H1 (cell line): Measurements from ENCODE around the gene SORBS1. TPM values are rescaled to one million over a fixed set of nuclear protein-coding genes. Genes with fewer than 3 reads are reported as not detected.
A peak's percentile ranks its signal among the peaks of the same experiment; 100 is the strongest.

Experiments
- CTCF ChIA-PET: fragments of 300-600 bp; sonication (Branson Sonifier 250); formaldehyde crosslinking; loops from one replicate; lab custom pipeline; 2021; ENCODE audit not compliant: partially characterized antibody; lab: Charles Lee
- POLR2A ChIA-PET: fragments of 300-600 bp; sonication (Branson Sonifier 250); formaldehyde crosslinking; loops from one replicate; lab custom pipeline; 2021; ENCODE audit warnings: inconsistent platforms; ENCODE audit not compliant: partially characterized antibody; lab: Charles Lee
- DNase-seq, 2 experiments: peaks; one replicate each; pipeline versions ENCODE4 v3.0.0 to v3.0.0-alpha.2; 2010 to 2022; ENCODE audit warnings: low spot score in 2 of 2, low read depth in 1 of 2, mixed read lengths in 1 of 2
- FAIRE-seq: peaks from 2 replicates; lab custom pipeline; 2011; peaks lifted over from hg19 to GRCh38; lab: Jason Lieb, UNC
- H2AFZ ChIP-seq: 2 replicates; pipeline ENCODE4 v1.8.1; 2012; ENCODE audit warnings: low read length, inconsistent platforms
- H2AK5ac ChIP-seq: 2 replicates; pipeline ENCODE4 v1.6.1; 2013; ENCODE audit warnings: low read depth, low read length
- H2BK120ac ChIP-seq: replicated peaks from 2 replicates; pipeline ENCODE3; 2013; ENCODE audit warnings: low read depth, low read length, inconsistent platforms
- H2BK12ac ChIP-seq: 2 replicates; pipeline ENCODE4 v1.6.1; 2013; ENCODE audit warnings: low read depth, low read length
- H2BK15ac ChIP-seq: 2 replicates; pipeline ENCODE4 v1.6.1; 2013; ENCODE audit warnings: low read length
- H2BK20ac ChIP-seq: 2 replicates; pipeline ENCODE4 v1.6.1; 2013; ENCODE audit warnings: low read length
- H2BK5ac ChIP-seq: 2 replicates; pipeline ENCODE4 v1.6.1; 2013; ENCODE audit warnings: low read depth, low read length
- H3K14ac ChIP-seq: 2 replicates; pipeline ENCODE4 v1.6.1; 2013; ENCODE audit warnings: inconsistent platforms; ENCODE audit not compliant: insufficient read length
- H3K18ac ChIP-seq: 2 replicates; pipeline ENCODE4 v1.6.1; 2013; ENCODE audit warnings: low read length; ENCODE audit errors: extremely low read depth
- H3K23ac ChIP-seq: 2 replicates; pipeline ENCODE4 v1.6.1; 2013; ENCODE audit warnings: inconsistent platforms; ENCODE audit not compliant: insufficient read length
- H3K23me2 ChIP-seq: 2 replicates; pipeline ENCODE4 v1.6.1; 2013; ENCODE audit warnings: low read depth, low read length
- H3K27ac ChIP-seq: 2 replicates; pipeline ENCODE4 v1.6.1; 2011; ENCODE audit warnings: low read depth, low read length, inconsistent platforms
- H3K27me3 ChIP-seq, 4 experiments: replicated peaks in 1 of 4; 1 replicate in 1 of 4; 2 replicates in 3 of 4; pipeline versions ENCODE4 v1.6.1 to v1.8.1; 2011 to 2013; ENCODE audit warnings: low read length in 3 of 4, mild to moderate bottlenecking in 3 of 4, inconsistent platforms in 2 of 4, mixed read lengths in 2 of 4, moderate library complexity in 1 of 4; ENCODE audit not compliant: control insufficient read depth in 3 of 4, insufficient read depth in 3 of 4; ENCODE audit errors: extremely low read depth in 1 of 4
- H3K36me3 ChIP-seq, 4 experiments: 2 replicates each; pipeline versions ENCODE4 v1.6.1 to v1.8.1; 2011 to 2013; ENCODE audit warnings: mild to moderate bottlenecking in 4 of 4, low read length in 3 of 4, moderate library complexity in 2 of 4, control low read depth in 1 of 4, inconsistent platforms in 1 of 4; ENCODE audit not compliant: insufficient read depth in 4 of 4, control insufficient read depth in 2 of 4
- H3K4ac ChIP-seq: replicated peaks from 2 replicates; pipeline ENCODE3; 2013; ENCODE audit warnings: low read length, low read depth, mixed read lengths, inconsistent platforms; ENCODE audit not compliant: insufficient read length
- H3K4me1 ChIP-seq, 4 experiments: replicated peaks in 1 of 4; 1 replicate in 1 of 4; 2 replicates in 3 of 4; pipeline versions ENCODE4 v1.6.1 to v1.8.1; 2011 to 2013; ENCODE audit warnings: low read length in 3 of 4, inconsistent platforms in 2 of 4, mixed read lengths in 1 of 4; ENCODE audit not compliant: insufficient read depth in 4 of 4, control insufficient read depth in 3 of 4
- H3K4me2 ChIP-seq, 2 experiments: 2 replicates each; pipeline versions ENCODE4 v1.6.1 to v1.8.1; 2011 to 2013; ENCODE audit warnings: low read depth in 2 of 2, low read length in 2 of 2, control low read depth in 1 of 2, inconsistent platforms in 1 of 2, mild to moderate bottlenecking in 1 of 2; ENCODE audit not compliant: insufficient read depth in 1 of 2
- H3K4me3 ChIP-seq, 4 experiments: fragments of 200-600, 300-600 bp in 1 of 4; sonication (generic), shearing (Covaris generic), sonication (Bioruptor Twin) in 1 of 4; 2 replicates each; pipeline versions ENCODE4 v1.5.1 to v1.8.1; 2011 to 2016; ENCODE audit warnings: low read length in 4 of 4, low read depth in 3 of 4, control low read depth in 2 of 4, inconsistent platforms in 2 of 4, mild to moderate bottlenecking in 2 of 4, mixed read lengths in 1 of 4, moderate library complexity in 1 of 4; ENCODE audit not compliant: insufficient read depth in 2 of 4; ENCODE audit errors: extremely low read depth in 1 of 4
- H3K56ac ChIP-seq: replicated peaks from 2 replicates; pipeline ENCODE3; 2013; ENCODE audit warnings: low read depth, mild to moderate bottlenecking, mixed read lengths, low read length, inconsistent platforms; ENCODE audit not compliant: insufficient read length
- H3K79me1 ChIP-seq: 2 replicates; pipeline ENCODE4 v1.6.1; 2013; ENCODE audit warnings: low read depth, low read length, control low read depth
- H3K79me2 ChIP-seq, 2 experiments: 2 replicates each; pipeline versions ENCODE4 v1.6.1 to v1.8.1; 2012 to 2013; ENCODE audit warnings: low read length in 2 of 2, mild to moderate bottlenecking in 2 of 2, inconsistent platforms in 1 of 2; ENCODE audit not compliant: insufficient read depth in 2 of 2, control insufficient read depth in 1 of 2
- H3K9ac ChIP-seq, 4 experiments: replicated peaks in 1 of 4; 1 replicate in 1 of 4; 2 replicates in 3 of 4; pipeline versions ENCODE4 v1.6.1 to v1.8.1; 2011 to 2013; ENCODE audit warnings: low read depth in 3 of 4, low read length in 3 of 4, control low read depth in 2 of 4, mild to moderate bottlenecking in 2 of 4, moderate library complexity in 2 of 4, inconsistent platforms in 1 of 4; ENCODE audit errors: extremely low read depth in 1 of 4
- H3K9me3 ChIP-seq, 2 experiments: 2 replicates each; pipeline versions ENCODE4 v1.6.1 to v1.8.1; 2012 to 2013; ENCODE audit warnings: mild to moderate bottlenecking in 2 of 2, moderate library complexity in 2 of 2, control low read depth in 1 of 2, inconsistent platforms in 1 of 2, low read depth in 1 of 2, low read length in 1 of 2, mixed read lengths in 1 of 2; ENCODE audit not compliant: insufficient read depth in 2 of 2
- H4K20me1 ChIP-seq, 2 experiments: replicated peaks in 1 of 2; 2 replicates each; pipeline versions ENCODE3 to v1.8.1; 2011 to 2013; ENCODE audit warnings: inconsistent platforms in 2 of 2, low read length in 2 of 2, mild to moderate bottlenecking in 1 of 2; ENCODE audit not compliant: insufficient read depth in 2 of 2, control insufficient read depth in 1 of 2
- H4K5ac ChIP-seq: 2 replicates; pipeline ENCODE4 v1.6.1; 2013; ENCODE audit warnings: low read length, low read depth, mixed read lengths, inconsistent platforms; ENCODE audit not compliant: insufficient read length
- H4K8ac ChIP-seq: 2 replicates; pipeline ENCODE4 v1.8.0; 2013; ENCODE audit warnings: mild to moderate bottlenecking, moderate library complexity, low read length, inconsistent platforms; ENCODE audit not compliant: insufficient read depth; ENCODE audit errors: extremely low read depth
- H4K91ac ChIP-seq: replicated peaks from 2 replicates; pipeline ENCODE3; 2013; ENCODE audit warnings: low read length, mixed read lengths, inconsistent platforms; ENCODE audit not compliant: insufficient read length
- ASH2L ChIP-seq: fragments of 200-600, 300-600 bp; sonication (generic); IDR thresholded peaks from one replicate; pipeline ENCODE4 v1.7.1; 2017; ENCODE audit warnings: low read length
- BRCA1 ChIP-seq: IDR thresholded peaks from 2 replicates; pipeline ENCODE4 v1.6.1; 2012; ENCODE audit warnings: low read depth, low read length, improper control_type of control experiment
- CHD1 ChIP-seq: IDR thresholded peaks from 2 replicates; pipeline ENCODE4 v1.6.1; 2012; ENCODE audit warnings: low read depth, low read length, improper control_type of control experiment
- EGR1 ChIP-seq: IDR thresholded peaks from 2 replicates; pipeline ENCODE4 v1.6.1; 2011; ENCODE audit warnings: low read depth, low read length, borderline replicate concordance
- EP300 ChIP-seq, 2 experiments: IDR thresholded peaks; 1 replicate in 1 of 2; 2 replicates in 1 of 2; pipeline ENCODE4 v1.6.1; 2011 to 2012; ENCODE audit warnings: low read depth in 2 of 2, low read length in 2 of 2, mild to moderate bottlenecking in 2 of 2, borderline replicate concordance in 1 of 2, inconsistent platforms in 1 of 2, moderate library complexity in 1 of 2
- GABPA ChIP-seq: IDR thresholded peaks from 2 replicates; pipeline ENCODE4 v1.6.1; 2011; ENCODE audit warnings: mild to moderate bottlenecking, low read length, moderate library complexity, borderline replicate concordance; ENCODE audit not compliant: insufficient read depth
- HDAC2 ChIP-seq, 2 experiments: fragments of 300-600 bp in 1 of 2; sonication (generic) in 1 of 2; IDR thresholded peaks; 2 replicates each; pipeline ENCODE4 v1.6.1; 2011 to 2012; ENCODE audit warnings: low read depth in 2 of 2, low read length in 2 of 2, mild to moderate bottlenecking in 2 of 2, moderate library complexity in 2 of 2, borderline replicate concordance in 1 of 2, inconsistent platforms in 1 of 2
- JUND ChIP-seq: IDR thresholded peaks from 2 replicates; pipeline ENCODE4 v1.6.1; 2011; ENCODE audit warnings: mild to moderate bottlenecking, improper control_type of control experiment, low read length
- POLR2A ChIP-seq, 2 experiments: IDR thresholded peaks; 1 replicate in 1 of 2; 2 replicates in 1 of 2; pipeline ENCODE4 v1.6.1; 2011; ENCODE audit warnings: low read depth in 2 of 2, low read length in 2 of 2, mild to moderate bottlenecking in 2 of 2; ENCODE audit errors: control extremely low read depth in 1 of 2
- RAD21 ChIP-seq, 2 experiments: IDR thresholded peaks in 1 of 2; conservative IDR thresholded peaks in 1 of 2; 2 replicates each; pipeline ENCODE4 v1.6.1; 2011; ENCODE audit warnings: low read depth in 2 of 2, low read length in 2 of 2, improper control_type of control experiment in 1 of 2, inconsistent platforms in 1 of 2, mild to moderate bottlenecking in 1 of 2, moderate library complexity in 1 of 2
- SP2 ChIP-seq: IDR thresholded peaks from 2 replicates; pipeline ENCODE4 v1.6.1; 2012; ENCODE audit warnings: mild to moderate bottlenecking, low read length, inconsistent platforms
- SRF ChIP-seq: IDR thresholded peaks from 2 replicates; pipeline ENCODE4 v1.6.1; 2011; ENCODE audit warnings: mild to moderate bottlenecking, low read depth, low read length, moderate library complexity
- TEAD4 ChIP-seq: IDR thresholded peaks from 2 replicates; pipeline ENCODE4 v1.6.1; 2012; ENCODE audit warnings: low read depth, low read length, inconsistent platforms, mixed read lengths
- WGBS, 2 experiments: shearing (Covaris generic) in 1 of 2; methylation state at CpG; one replicate each; pipeline versions ENCODE4 v1.1.6 to v1.1.7; 2013 to 2015; ENCODE audit warnings: low lambda C conversion rate in 2 of 2, mixed read lengths in 2 of 2, inconsistent platforms in 1 of 2, low coverage in 1 of 2, missing lambda C conversion rate in 1 of 2; ENCODE audit not compliant: insufficient replicate concordance in 2 of 2, insufficient coverage in 1 of 2, insufficient read length in 1 of 2; ENCODE audit errors: extremely low coverage in 1 of 2, missing lambda C conversion rate in 1 of 2; 5-methylcytosine and 5-hydroxymethylcytosine counted together
- polyA plus RNA-seq, 7 experiments: library from polyadenylated mRNA; depleted of rRNA in 3 of 7; stranded (reverse) in 5 of 7; unstranded in 2 of 7; fragments of >200 nt in 5 of 7; fragments of 200-250 nt in 2 of 7; gene quantifications; 1 replicate in 5 of 7; 2 replicates in 1 of 7; 4 replicates in 1 of 7; pipeline versions ENCODE4 v1.2.1 to v1.2.3, GENCODE V29; 2011 to 2013; ENCODE audit warnings: missing spikeins in 2 of 7, mixed read lengths in 2 of 7
- total RNA-seq: library from RNA; stranded (reverse); fragmentation: NEBNext Ultra II Directional; extraction: Animal tissue kit (Norgen Biotek cat#: 25700); gene quantifications from 2 replicates; pipeline ENCODE4 v1.2.1, GENCODE V29; 2021

SORBS1 gene
- total and polyA plus RNA-seq, 2 of the 8 experiments (the other 6 are each of a cell fraction or from before 2014, with no cell fraction given) = 16.0 to 35.0 TPM

- FAIRE-seq = peak; percentile 98
- no peak overlapping the region for H3K4me2 ChIP-seq
- POLR2A ChIA-PET = interaction anchor here (0.7 to 1.3 kb wide), 4 partner anchors 13 to 144 kb away, joined by 3 to 6 read pairs (median 4); no protein-coding TSS in a partner anchor
- TF ChIP-seq EP300 (IDR thresholded peaks at IDR 0.05; ENCODE audit: borderline replicate concordance in 1 of 2, low read depth in 2 of 2, low read length in 2 of 2) (no peak), BRCA1 (0 out of 2 replicates have a peak, but pooled peaks have one; percentile 14), SP2 (no peak), RAD21 (IDR thresholded peaks at IDR 0.05 in 1 of 2, conservative IDR thresholded peaks at IDR 0.05 in 1 of 2; ENCODE audit: low read depth in 2 of 2, low read length in 2 of 2) (peak; percentile 96 to 99), EGR1 (no peak), CHD1 (no peak), ASH2L (no peak), SRF (no peak), GABPA (0 out of 2 replicates have a peak, but pooled peaks have one; percentile 20), TEAD4 (no peak), POLR2A (IDR thresholded peaks at IDR 0.05; ENCODE audit: control extremely low read depth in 1 of 2, low read depth in 2 of 2, low read length in 2 of 2) (no peak), JUND (no peak), HDAC2 (IDR thresholded peaks at IDR 0.05; ENCODE audit: borderline replicate concordance in 1 of 2, low read depth in 2 of 2, low read length in 2 of 2) (no peak)
Observed at GRCh38 chr10:95374597-95375209, 186.5 kb downstream of the SORBS1 start.

More at GRCh38 chr10:95374597-95375209, 186.5 kb downstream of the SORBS1 start:
- Histone ChIP-seq H3K4me3 (no peak overlapping the region), H4K5ac (no peak overlapping the region), H4K8ac (no peak overlapping the region), H3K18ac (no peak overlapping the region), H3K23ac (no peak overlapping the region), H2AFZ (no peak overlapping the region), H3K79me2 (no peaks in the 10 kb centered on the region), H3K56ac (no peak overlapping the region), H4K20me1 (no peaks in the 10 kb centered on the region), H2BK5ac (no peak overlapping the region), H3K9me3 (no peaks in the 10 kb centered on the region), H4K91ac (no peak overlapping the region), H3K27me3 (no peaks in the 10 kb centered on the region), H2BK12ac (no peak overlapping the region), H2AK5ac (no peak overlapping the region), H3K4ac (no peak overlapping the region), H3K23me2 (no peaks in the 10 kb centered on the region), H2BK15ac (no peak overlapping the region), H3K4me1 (peaks cover 0 to 5% (median 4%) of the 10 kb centered on the region in 4 experiments; a peak in 4 of 7 replicates), H2BK20ac (no peak overlapping the region), H3K27ac (no peak overlapping the region), H3K36me3 (peaks cover 0 to 4% (median 1%) of the 10 kb centered on the region in 4 experiments; a peak in 2 of 8 replicates), H3K14ac (no peak overlapping the region), H3K79me1 (no peaks in the 10 kb centered on the region), H3K9ac (no peak overlapping the region), H2BK120ac (no peak overlapping the region)
- CTCF ChIA-PET = interaction anchor here (0.6 to 8.2 kb wide), 59 partner anchors 15 to 602 kb away, joined by 3 to 162 read pairs (median 4); partner anchors contain the start of gene SORBS1
- 9% methylated on average over 5 of the region's 5 CpGs; no CpG with 5 or more reads in 1 of the 2 experiments for WGBS, 2 experiments
- peak; percentile 56 to 85 for DNase-seq
